HEK293 (cell line): ENCODE measurements around the gene RNF113B.
A peak's percentile ranks its signal among the peaks of the same experiment; 100 is the strongest.

ENCODE experiments used
- CTCF ChIA-PET: fragments of 350-600 bp; formaldehyde crosslinking; extraction: SDS; loops from one replicate; lab custom pipeline; 2021; ENCODE audit warnings: antibody characterized with exemption; lab: Yijun Ruan, JAX
- POLR2A ChIA-PET: fragments of 300-600 bp; formaldehyde crosslinking; extraction: SDS; loops from one replicate; lab custom pipeline; 2020; ENCODE audit warnings: antibody characterized with exemption, inconsistent platforms; lab: Yijun Ruan, JAX
- H3K27ac ChIP-seq: fragments of 200-500 bp; sonication (Bioruptor generic); 2 replicates; pipeline ENCODE4 v1.5.1; 2014; ENCODE audit warnings: low read depth, low read length, control low read depth, inconsistent platforms; ENCODE audit errors: extremely low read depth
- H3K36me3 ChIP-seq, 2 experiments: fragments of 200-500 bp in 1 of 2; sonication (Bioruptor generic) in 1 of 2; 1 replicate in 1 of 2; 2 replicates in 1 of 2; pipeline ENCODE4 v1.5.1; 2014 to 2017; ENCODE audit warnings: inconsistent platforms in 2 of 2, low read length in 2 of 2; ENCODE audit not compliant: control insufficient read depth in 2 of 2, insufficient read depth in 1 of 2
- H3K4me1 ChIP-seq: fragments of 200-500 bp; sonication (Bioruptor generic); 2 replicates; pipeline ENCODE4 v1.5.1; 2014; ENCODE audit warnings: mild to moderate bottlenecking, low read length, inconsistent platforms; ENCODE audit not compliant: control insufficient read depth, insufficient read depth
- H3K4me3 ChIP-seq: 2 replicates; pipeline ENCODE4 v1.5.1; 2011; ENCODE audit warnings: low read depth, mild to moderate bottlenecking, control low read depth, low read length, moderate library complexity
- H3K9me3 ChIP-seq: fragments of 200-500 bp; sonication (Bioruptor generic); 2 replicates; pipeline ENCODE4 v1.5.1; 2014; ENCODE audit warnings: low read depth, low read length, inconsistent platforms; ENCODE audit not compliant: control insufficient read depth, insufficient read depth
- MYNN ChIP-seq: fragments of 450-650 bp; formaldehyde crosslinking; IDR thresholded peaks from 2 replicates; pipeline ENCODE4 v1.5.1; 2016; ENCODE audit warnings: missing biosample characterization, missing genetic modification characterization, borderline replicate concordance
- OSR2 ChIP-seq: fragments of 450-650 bp; formaldehyde crosslinking; IDR thresholded peaks from 2 replicates; pipeline ENCODE4 v1.5.1; 2016; ENCODE audit warnings: missing biosample characterization, missing genetic modification characterization
- SCRT2 ChIP-seq: fragments of 450-650 bp; formaldehyde crosslinking; IDR thresholded peaks from 2 replicates; pipeline ENCODE4 v1.5.1; 2016; ENCODE audit warnings: missing biosample characterization, missing genetic modification characterization
- SP7 ChIP-seq: fragments of 450-650 bp; formaldehyde crosslinking; IDR thresholded peaks from 2 replicates; pipeline ENCODE4 v1.5.1; 2016; ENCODE audit warnings: missing biosample characterization, missing genetic modification characterization
- TRIM28 ChIP-seq: IDR thresholded peaks from 2 replicates; pipeline ENCODE4 v1.6.1; 2011; ENCODE audit warnings: low read length, control low read depth, borderline replicate concordance
- ZBTB21 ChIP-seq: fragments of 450-650 bp; formaldehyde crosslinking; IDR thresholded peaks from 2 replicates; pipeline ENCODE4 v1.5.1; 2017; ENCODE audit warnings: missing biosample characterization, missing genetic modification characterization
- ZNF121 ChIP-seq: fragments of 450-650 bp; formaldehyde crosslinking; IDR thresholded peaks from 2 replicates; pipeline ENCODE4 v1.5.1; 2016; ENCODE audit warnings: missing biosample characterization, missing genetic modification characterization
- ZNF292 ChIP-seq: fragments of 450-650 bp; formaldehyde crosslinking; IDR thresholded peaks from 2 replicates; pipeline ENCODE4 v1.5.1; 2016; ENCODE audit warnings: low read depth, missing biosample characterization, missing genetic modification characterization, borderline replicate concordance
- ZNF37A ChIP-seq: fragments of 450-650 bp; IDR thresholded peaks from 2 replicates; pipeline ENCODE4 v1.5.1; 2018; ENCODE audit warnings: missing biosample characterization, missing genetic modification characterization
- ZNF391 ChIP-seq: fragments of 450-650 bp; formaldehyde crosslinking; IDR thresholded peaks from 2 replicates; pipeline ENCODE4 v1.5.1; 2016; ENCODE audit warnings: low read depth, missing biosample characterization, missing genetic modification characterization, borderline replicate concordance
- ZNF423 ChIP-seq: fragments of 450-650 bp; formaldehyde crosslinking; IDR thresholded peaks from 2 replicates; pipeline ENCODE4 v1.5.1; 2016; ENCODE audit warnings: missing biosample characterization, missing genetic modification characterization
- ZNF521 ChIP-seq: fragments of 450-650 bp; formaldehyde crosslinking; IDR thresholded peaks from 2 replicates; pipeline ENCODE4 v1.5.1; 2017; ENCODE audit warnings: missing biosample characterization, mild to moderate bottlenecking, missing genetic modification characterization
- ZNF561 ChIP-seq: fragments of 450-650 bp; IDR thresholded peaks from 2 replicates; pipeline ENCODE4 v1.5.1; 2018; ENCODE audit warnings: missing biosample characterization, missing genetic modification characterization, borderline replicate concordance
- ZNF596 ChIP-seq: fragments of 450-650 bp; IDR thresholded peaks from 2 replicates; pipeline ENCODE4 v1.5.0; 2018; ENCODE audit warnings: missing biosample characterization, mild to moderate bottlenecking, missing genetic modification characterization, moderate library complexity
- ZNF600 ChIP-seq: fragments of 450-650 bp; formaldehyde crosslinking; IDR thresholded peaks from 2 replicates; pipeline ENCODE4 v1.5.1; 2016; ENCODE audit warnings: missing biosample characterization, missing genetic modification characterization
- ZNF660 ChIP-seq: fragments of 450-650 bp; IDR thresholded peaks from 2 replicates; pipeline ENCODE4 v1.5.1; 2018; ENCODE audit warnings: missing biosample characterization, mild to moderate bottlenecking, missing genetic modification characterization
- TF ChIP-seq, protein P1 (sequence below): fragments of 450-650 bp; formaldehyde crosslinking; IDR thresholded peaks from 2 replicates; pipeline ENCODE4 v1.5.1; 2016; ENCODE audit warnings: missing biosample characterization, missing genetic modification characterization
- TF ChIP-seq, protein P2 (sequence below): fragments of 450-650 bp; formaldehyde crosslinking; IDR thresholded peaks from 2 replicates; pipeline ENCODE4; 2016; ENCODE audit warnings: missing biosample characterization, missing genetic modification characterization
- TF ChIP-seq, protein P3 (sequence below): fragments of 450-650 bp; formaldehyde crosslinking; IDR thresholded peaks from 2 replicates; pipeline ENCODE4 v1.5.1; 2016; ENCODE audit warnings: missing biosample characterization, missing genetic modification characterization
- TF ChIP-seq, protein P4 (sequence below): fragments of 450-650 bp; formaldehyde crosslinking; IDR thresholded peaks from 2 replicates; pipeline ENCODE4 v1.5.1; 2016; ENCODE audit warnings: missing biosample characterization, missing genetic modification characterization, borderline replicate concordance

The RNF113B gene

DNA sequence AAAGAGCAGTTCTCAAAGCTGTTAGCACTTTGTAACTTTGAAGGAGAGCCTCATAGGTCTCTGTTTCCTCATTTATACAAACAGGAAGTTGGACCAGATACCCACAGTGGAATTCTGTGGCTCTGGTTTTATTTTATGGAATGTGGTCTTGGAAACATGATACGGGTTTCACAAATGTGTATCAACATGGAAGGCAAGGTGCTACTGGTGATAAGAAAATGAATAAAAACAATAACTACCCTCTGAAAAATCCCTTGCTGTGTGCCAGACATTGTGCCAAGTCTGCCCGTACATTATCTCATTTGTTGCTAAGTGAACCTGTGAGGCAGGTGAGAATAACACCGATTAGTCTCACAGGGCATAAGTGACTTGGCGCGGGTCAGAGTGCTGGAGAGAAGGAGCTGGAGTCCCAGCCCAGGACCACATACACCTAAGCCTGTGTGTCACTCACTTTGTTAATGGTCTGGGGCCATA lies 45.0 kb upstream of the RNF113B start (continued):
- TF ChIP-seq ZNF292 (tag by site-specific recombination) (no peak), OSR2 (peak; percentile 81), ZBTB21 (no peak), ZNF600 (tag by site-specific recombination) (peak; percentile 28; the same call in 1 of the 2 replicates), ZNF121 (tag by site-specific recombination) (no peak), ZNF37A (tag by site-specific recombination) (no peak)
- TF ChIP-seq, protein P1, sequence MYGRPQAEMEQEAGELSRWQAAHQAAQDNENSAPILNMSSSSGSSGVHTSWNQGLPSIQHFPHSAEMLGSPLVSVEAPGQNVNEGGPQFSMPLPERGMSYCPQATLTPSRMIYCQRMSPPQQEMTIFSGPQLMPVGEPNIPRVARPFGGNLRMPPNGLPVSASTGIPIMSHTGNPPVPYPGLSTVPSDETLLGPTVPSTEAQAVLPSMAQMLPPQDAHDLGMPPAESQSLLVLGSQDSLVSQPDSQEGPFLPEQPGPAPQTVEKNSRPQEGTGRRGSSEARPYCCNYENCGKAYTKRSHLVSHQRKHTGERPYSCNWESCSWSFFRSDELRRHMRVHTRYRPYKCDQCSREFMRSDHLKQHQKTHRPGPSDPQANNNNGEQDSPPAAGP (tag by site-specific recombination), result no peak

DNA sequence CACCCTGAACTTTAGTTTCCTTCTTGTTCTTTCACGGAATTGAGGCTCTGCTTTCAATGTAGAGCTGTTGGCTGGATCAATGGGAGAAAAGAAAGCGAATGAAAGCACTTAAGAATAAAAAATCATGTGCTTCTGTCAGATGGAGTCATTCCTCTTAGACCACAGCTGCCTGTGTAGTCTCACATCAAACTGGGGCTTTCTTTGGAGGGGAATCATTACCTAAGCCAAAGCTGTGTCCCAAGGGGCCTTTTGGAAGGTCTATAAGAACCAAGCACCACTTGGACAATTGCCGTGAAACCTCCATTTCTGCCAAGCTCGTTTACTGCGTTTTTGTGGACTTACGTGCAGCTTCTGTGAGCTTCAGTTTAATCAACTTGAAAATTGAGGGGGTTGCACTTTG lies 44.2 kb upstream of the RNF113B start:
- Histone ChIP-seq H3K36me3 (peaks cover 0 to 2% of the 10 kb centered on the region in 2 experiments; a peak in 1 of 3 replicates), H3K4me3 (no peak overlapping the region)
- TF ChIP-seq ZNF391 (tag by site-specific recombination) (no peak), TRIM28 (no peak), ZNF596 (no peak), ZNF660 (tag by site-specific recombination) (no peak), ZNF561 (tag by site-specific recombination) (no peak), SCRT2 (tag by site-specific recombination) (no peak), ZNF521 (tag by site-specific recombination) (no peak), MYNN (tag by site-specific recombination) (no peak), SP7 (tag by site-specific recombination) (no peak), ZNF423 (tag by site-specific recombination) (peak; percentile 52; the same call in 1 of the 2 replicates), OSR2 (peak; percentile 62; the same call in 1 of the 2 replicates)
- TF ChIP-seq, protein P2, sequence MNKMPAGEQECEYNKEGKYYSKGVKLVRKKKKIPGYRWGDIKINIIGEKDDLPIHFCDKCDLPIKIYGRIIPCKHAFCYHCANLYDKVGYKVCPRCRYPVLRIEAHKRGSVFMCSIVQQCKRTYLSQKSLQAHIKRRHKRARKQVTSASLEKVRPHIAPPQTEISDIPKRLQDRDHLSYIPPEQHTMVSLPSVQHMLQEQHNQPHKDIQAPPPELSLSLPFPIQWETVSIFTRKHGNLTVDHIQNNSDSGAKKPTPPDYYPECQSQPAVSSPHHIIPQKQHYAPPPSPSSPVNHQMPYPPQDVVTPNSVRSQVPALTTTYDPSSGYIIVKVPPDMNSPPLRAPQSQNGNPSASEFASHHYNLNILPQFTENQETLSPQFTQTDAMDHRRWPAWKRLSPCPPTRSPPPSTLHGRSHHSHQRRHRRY (tag by site-specific recombination), result no peak
- TF ChIP-seq, protein P3, sequence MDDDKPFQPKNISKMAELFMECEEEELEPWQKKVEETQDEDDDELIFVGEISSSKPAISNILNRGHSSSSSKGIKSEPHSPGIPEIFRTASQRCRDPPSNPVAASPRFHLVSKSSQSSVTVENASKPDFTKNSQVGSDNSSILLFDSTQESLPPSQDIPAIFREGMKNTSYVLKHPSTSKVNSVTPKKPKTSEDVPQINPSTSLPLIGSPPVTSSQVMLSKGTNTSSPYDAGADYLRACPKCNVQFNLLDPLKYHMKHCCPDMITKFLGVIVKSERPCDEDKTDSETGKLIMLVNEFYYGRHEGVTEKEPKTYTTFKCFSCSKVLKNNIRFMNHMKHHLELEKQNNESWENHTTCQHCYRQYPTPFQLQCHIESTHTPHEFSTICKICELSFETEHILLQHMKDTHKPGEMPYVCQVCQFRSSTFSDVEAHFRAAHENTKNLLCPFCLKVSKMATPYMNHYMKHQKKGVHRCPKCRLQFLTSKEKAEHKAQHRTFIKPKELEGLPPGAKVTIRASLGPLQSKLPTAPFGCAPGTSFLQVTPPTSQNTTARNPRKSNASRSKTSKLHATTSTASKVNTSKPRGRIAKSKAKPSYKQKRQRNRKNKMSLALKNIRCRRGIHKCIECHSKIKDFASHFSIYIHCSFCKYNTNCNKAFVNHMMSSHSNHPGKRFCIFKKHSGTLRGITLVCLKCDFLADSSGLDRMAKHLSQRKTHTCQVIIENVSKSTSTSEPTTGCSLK, result no peak
- TF ChIP-seq, protein P4, sequence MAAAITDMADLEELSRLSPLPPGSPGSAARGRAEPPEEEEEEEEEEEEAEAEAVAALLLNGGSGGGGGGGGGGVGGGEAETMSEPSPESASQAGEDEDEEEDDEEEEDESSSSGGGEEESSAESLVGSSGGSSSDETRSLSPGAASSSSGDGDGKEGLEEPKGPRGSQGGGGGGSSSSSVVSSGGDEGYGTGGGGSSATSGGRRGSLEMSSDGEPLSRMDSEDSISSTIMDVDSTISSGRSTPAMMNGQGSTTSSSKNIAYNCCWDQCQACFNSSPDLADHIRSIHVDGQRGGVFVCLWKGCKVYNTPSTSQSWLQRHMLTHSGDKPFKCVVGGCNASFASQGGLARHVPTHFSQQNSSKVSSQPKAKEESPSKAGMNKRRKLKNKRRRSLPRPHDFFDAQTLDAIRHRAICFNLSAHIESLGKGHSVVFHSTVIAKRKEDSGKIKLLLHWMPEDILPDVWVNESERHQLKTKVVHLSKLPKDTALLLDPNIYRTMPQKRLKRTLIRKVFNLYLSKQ (tag by site-specific recombination), result no peak
- TF ChIP-seq, all 188 proteins: peak for 2
- POLR2A ChIA-PET, result no interaction called here
- CTCF ChIA-PET, result interaction anchor here (0.8 kb wide), 1 partner anchor 16 kb away, joined by 3 read pairs; no protein-coding TSS in a partner anchor
- no peaks in the 10 kb centered on the region for H3K9me3 ChIP-seq
- peaks cover 18% of the 10 kb centered on the region for H3K4me1 ChIP-seq
- H3K27ac ChIP-seq, result no peak overlapping the region
